ENCODE measurements around the gene ZNF430.

The ZNF430 gene

DNA sequence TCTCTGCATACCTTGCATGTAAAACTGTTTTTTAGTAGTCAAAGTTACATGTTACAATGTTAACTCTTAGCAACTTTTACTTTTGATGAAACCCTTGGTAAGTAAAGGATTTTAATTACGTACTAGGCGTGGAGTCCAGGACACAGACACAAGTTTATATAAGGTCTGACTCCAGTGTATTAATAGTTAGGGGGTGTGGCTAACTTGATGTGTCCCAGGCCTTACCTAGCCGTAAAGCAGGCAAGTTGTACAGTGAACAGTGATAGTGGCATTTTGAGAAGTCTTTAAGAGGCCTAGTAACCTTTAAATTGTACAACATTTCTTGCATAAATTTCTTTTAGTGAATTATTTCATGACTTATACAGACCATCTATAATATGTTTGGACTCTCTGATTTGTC is 67.4 kb downstream of the ZNF430 start:
- Mint-ChIP-seq H3K4me1 (ENCODE audit: low read depth) (peaks cover 20% of the 10 kb centered on the region), H3K36me3 (ENCODE audit: low read depth) (peaks cover 77% of the 10 kb centered on the region), H3K4me3 (no peak overlapping the region), H3K27ac (no peak overlapping the region), H3K27me3 (no peaks in the 10 kb centered on the region), H3K9me3 (no peaks in the 10 kb centered on the region)
- DNase-seq, result no peak

DNA sequence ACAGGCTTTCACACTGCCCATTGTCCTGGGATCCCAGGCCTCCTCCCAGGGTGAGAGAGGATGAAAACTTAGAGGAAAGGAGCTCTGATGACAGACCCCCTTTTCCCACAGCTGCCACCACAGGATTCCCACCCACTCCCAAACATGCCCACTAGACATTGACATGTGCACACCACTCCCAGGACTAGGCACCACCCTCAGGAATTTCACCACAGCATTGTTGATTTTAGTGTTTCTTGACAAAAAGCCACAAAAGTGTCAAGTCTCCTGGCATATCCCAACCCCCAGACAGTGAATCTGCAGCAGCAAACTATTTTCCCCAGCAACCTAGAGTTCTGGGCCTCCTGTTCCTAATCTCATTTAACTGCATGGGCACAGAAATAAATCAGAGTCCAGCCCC is 71.7 kb downstream of the ZNF430 start:
- no peaks in the 10 kb centered on the region for H3K27me3 Mint-ChIP-seq
- no peaks in the 10 kb centered on the region for H3K4me1 Mint-ChIP-seq (ENCODE audit: low read depth)
- no peaks in the 10 kb centered on the region for H3K9me3 Mint-ChIP-seq
- no peak for DNase-seq
- H3K27ac Mint-ChIP-seq, result no peak overlapping the region
- peaks cover 61% of the 10 kb centered on the region for H3K36me3 Mint-ChIP-seq (ENCODE audit: low read depth)
- H3K4me3 Mint-ChIP-seq, result no peak overlapping the region

DNA sequence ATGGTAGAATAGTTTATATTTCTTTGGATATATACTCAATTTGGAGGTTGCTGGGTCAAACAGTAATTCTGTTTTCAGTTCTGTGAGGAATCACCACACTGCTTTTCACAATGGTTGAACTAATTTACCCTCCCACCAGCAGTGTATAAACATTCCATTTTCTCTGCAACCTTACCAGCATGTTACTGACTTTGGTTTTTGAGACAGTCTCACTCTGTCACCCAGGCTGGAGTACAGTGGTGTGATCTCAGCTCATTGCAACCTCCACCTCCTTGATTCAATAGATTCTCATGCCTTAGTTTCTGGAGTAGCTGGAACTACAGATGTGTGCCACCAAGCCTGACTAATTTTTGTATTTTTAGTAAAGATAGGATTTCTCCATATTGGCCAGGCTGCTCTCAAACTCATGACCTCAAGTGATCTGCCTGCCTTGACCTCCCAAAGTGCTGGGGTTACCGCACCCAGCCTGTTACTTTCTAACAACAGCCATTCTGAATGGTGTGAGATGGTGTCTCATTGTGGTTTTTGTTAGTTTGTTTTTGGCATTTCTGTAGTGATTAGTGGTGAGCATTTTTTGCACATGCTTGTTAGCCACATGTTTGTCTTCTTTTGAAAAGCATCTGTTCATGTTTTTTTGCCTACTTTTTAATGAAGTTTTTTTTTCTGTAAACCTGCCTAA is 74.0 kb downstream of the ZNF430 start:
- Mint-ChIP-seq H3K9me3 (no peaks in the 10 kb centered on the region), H3K27me3 (no peaks in the 10 kb centered on the region), H3K27ac (no peak overlapping the region), H3K36me3 (ENCODE audit: low read depth) (peaks cover 64% of the 10 kb centered on the region), H3K4me1 (ENCODE audit: low read depth) (no peaks in the 10 kb centered on the region), H3K4me3 (no peak overlapping the region)
- no peak for DNase-seq

DNA sequence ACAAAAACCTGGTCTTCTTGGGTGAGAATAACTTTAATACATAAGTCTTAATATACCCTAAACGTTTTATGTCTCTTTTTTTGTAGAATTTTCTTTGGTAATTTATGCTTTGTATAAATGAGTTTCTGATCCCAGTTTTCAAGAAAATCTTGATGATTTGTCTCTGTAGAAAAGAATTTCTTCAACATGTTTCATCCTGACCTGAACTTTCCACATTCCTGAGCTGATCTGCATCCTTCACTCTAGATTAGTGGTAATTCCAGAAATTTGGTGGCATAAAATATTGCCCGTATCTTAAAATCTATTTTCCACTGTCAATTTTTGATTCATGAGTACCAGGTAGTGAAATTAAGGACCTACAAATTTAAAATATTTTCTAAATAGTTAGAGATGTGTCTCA is 77.8 kb downstream of the ZNF430 start:
- peaks cover 2% of the 10 kb centered on the region for H3K4me1 Mint-ChIP-seq (ENCODE audit: low read depth)
- no peaks in the 10 kb centered on the region for H3K9me3 Mint-ChIP-seq
- peaks cover 65% of the 10 kb centered on the region for H3K36me3 Mint-ChIP-seq (ENCODE audit: low read depth)
- H3K27me3 Mint-ChIP-seq, result no peaks in the 10 kb centered on the region
- H3K27ac Mint-ChIP-seq, result no peak overlapping the region
- H3K4me3 Mint-ChIP-seq, result no peak overlapping the region
- DNase-seq, result no peak

DNA sequence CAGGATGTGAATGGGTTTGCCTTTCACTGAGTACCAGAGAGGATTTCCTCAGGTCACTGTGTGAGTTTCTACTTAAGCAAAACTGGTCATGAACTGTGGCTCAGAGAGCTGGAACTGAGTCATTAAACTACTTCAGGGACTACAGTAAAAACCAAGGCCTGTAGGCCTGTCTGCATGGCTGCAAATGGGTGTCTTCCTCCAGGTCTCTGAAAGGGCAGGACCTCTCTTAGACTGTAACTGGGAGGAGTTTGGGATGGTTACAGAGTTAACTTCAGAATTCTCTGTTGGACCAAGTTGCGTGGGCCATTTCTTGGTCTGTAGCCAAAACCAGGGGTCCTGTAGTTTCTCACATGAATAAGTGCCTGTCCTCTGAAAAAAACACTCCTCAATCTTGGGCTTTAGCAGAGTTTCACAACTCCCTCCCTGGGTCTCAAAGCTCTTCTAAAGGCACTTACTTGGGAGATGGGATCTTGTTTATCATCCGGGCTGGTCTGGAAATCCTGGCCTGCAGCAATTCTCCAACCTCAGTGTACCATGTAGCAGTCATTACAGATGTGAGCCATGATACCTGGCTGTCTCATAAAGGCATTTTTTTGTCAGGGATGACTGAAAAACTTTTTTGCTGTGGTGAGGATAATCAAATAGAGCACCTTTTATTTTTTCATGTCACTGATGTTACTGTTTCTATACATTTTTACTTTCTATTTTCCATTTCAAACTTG is 81.2 kb downstream of the ZNF430 start:
- no peaks in the 10 kb centered on the region for H3K9me3 Mint-ChIP-seq
- H3K27me3 Mint-ChIP-seq, result no peaks in the 10 kb centered on the region
- H3K4me1 Mint-ChIP-seq (ENCODE audit: low read depth), result peaks cover 2% of the 10 kb centered on the region
- peak overlapping the region; percentile 39 for H3K27ac Mint-ChIP-seq
- H3K4me3 Mint-ChIP-seq, result no peak overlapping the region
- H3K36me3 Mint-ChIP-seq (ENCODE audit: low read depth), result peaks cover 73% of the 10 kb centered on the region
- no peak for DNase-seq

DNA sequence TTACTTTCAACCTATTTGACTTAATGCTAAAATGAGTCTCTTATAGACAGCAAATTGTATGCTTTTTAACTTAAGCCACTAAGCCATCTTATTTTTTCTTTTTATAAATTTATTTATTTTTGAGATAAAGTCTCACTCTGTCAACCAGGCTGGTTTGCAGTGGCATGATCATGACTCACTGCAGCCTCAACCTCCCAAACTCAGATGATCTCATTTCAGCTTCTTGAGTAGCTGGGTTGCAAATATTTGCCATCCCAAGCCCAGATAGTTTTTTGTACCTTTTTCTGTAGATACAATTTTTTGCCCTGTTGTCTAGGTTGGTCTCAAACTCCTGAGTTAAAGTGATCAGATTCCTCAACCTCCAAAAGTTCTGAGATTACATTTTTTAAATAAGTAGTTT is 88.7 kb downstream of the ZNF430 start:
- peaks cover 25% of the 10 kb centered on the region for H3K9me3 Mint-ChIP-seq
- DNase-seq, result no peak
- H3K4me3 Mint-ChIP-seq, result no peak overlapping the region
- no peak overlapping the region for H3K27ac Mint-ChIP-seq
- peaks cover 87% of the 10 kb centered on the region for H3K36me3 Mint-ChIP-seq (ENCODE audit: low read depth)
- H3K4me1 Mint-ChIP-seq (ENCODE audit: low read depth), result no peaks in the 10 kb centered on the region
- no peaks in the 10 kb centered on the region for H3K27me3 Mint-ChIP-seq

All from activated T-cell treated with anti-CD3 and anti-CD28 coated beads, Interleukin-2, amount 50 U/mL, for 24 hours (primary cell).